ENCODE data around the gene TGM4. TPM values are rescaled to one million over a fixed set of nuclear protein-coding genes. Genes with fewer than 3 reads are reported as not detected.

TGM4 gene
- total and polyA plus RNA-seq, 9 of the 15 experiments (the other 6 are each of a cell fraction or from before 2014, with no cell fraction given): not detected

DNA sequence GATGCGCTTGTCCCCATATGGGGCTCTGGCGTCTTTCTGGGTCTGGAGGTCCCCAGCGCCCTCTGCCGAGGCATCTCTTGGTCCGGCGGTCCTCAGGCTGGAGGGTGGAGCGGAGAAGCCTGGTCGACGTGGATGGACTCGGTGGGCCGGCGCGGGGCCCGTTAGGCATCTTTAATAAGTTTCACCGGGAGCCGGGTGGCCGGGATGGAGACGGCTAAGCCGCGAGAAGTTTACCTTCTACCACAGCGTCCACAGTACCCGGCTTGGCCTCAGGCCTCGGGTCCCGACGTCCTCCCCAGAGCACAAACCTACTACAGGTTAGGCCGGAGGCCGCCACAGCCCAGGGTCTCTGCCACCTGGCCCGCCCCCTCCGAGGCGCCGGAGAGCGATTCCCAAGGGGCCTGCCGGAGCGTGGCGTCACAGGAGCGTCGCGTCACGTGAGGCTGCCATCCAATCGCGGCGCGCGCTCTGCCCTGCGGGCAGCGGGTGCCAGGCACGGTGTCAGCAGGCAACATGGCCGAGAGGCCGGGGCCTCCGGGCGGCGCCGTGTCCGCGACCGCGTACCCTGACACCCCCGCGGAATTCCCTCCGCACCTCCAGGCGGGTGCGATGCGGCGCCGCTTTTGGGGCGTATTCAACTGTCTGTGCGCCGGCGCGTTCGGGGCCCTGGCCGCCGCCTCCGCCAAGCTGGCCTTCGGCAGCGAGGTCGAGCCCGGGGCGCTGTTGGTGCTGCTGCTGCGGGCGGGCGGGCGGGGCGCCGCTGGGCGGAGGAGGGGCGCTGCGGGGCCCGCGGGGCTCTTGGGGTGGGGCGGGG, 12.8 kb upstream of the TGM4 start, which contains the start of gene TMEM42 (continued):
- TF ChIP-seq YY1 (IDR thresholded peaks at IDR 0.05; ENCODE audit: borderline replicate concordance in 1 of 3, control insufficient read depth in 1 of 3, extremely low read depth in 1 of 3, insufficient read depth in 3 of 3, insufficient read length in 1 of 3, insufficient replicate concordance in 2 of 3, low read depth in 1 of 3, low read length in 2 of 3) (peak in 1 of 3 experiments; percentile 27), TAF1 (IDR thresholded peaks at IDR 0.05; ENCODE audit: control insufficient read depth, extremely low read depth, insufficient read depth, low read length, severe bottlenecking) (no peak), POLR2G (IDR thresholded peaks at IDR 0.05; ENCODE audit: low read depth, low read length) (peak; percentile 40; the same call in 1 of the 2 replicates), RBM22 (IDR thresholded peaks at IDR 0.05; ENCODE audit: low read depth, low read length, poor library complexity, severe bottlenecking) (peak; percentile 58), PYGO2 (tag; IDR thresholded peaks at IDR 0.05) (no peak), ZNF133 (CRISPR knock-in tag; IDR thresholded peaks at IDR 0.05) (no peak), PTRF (tag; IDR thresholded peaks at IDR 0.05) (no peak), FUS (optimal IDR thresholded peaks at IDR 0.05; ENCODE audit: low read depth, low read length) (no peak), ZNF316 (IDR thresholded peaks at IDR 0.05) (no peak), GTF2F1 (IDR thresholded peaks at IDR 0.05; ENCODE audit: low read depth, low read length) (no peak)
- TF ChIP-seq, protein P1, sequence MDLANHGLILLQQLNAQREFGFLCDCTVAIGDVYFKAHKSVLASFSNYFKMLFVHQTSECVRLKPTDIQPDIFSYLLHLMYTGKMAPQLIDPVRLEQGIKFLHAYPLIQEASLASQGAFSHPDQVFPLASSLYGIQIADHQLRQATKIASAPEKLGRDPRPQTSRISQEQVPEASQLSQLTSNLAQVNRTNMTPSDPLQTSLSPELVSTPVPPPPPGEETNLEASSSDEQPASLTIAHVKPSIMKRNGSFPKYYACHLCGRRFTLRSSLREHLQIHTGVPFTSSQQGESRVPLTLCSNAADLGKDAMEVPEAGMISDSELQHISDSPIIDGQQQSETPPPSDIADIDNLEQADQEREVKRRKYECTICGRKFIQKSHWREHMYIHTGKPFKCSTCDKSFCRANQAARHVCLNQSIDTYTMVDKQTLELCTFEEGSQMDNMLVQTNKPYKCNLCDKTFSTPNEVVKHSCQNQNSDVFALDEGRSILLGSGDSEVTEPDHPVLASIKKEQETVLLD (IDR thresholded peaks at IDR 0.05): no peak
- TF ChIP-seq, protein P2, sequence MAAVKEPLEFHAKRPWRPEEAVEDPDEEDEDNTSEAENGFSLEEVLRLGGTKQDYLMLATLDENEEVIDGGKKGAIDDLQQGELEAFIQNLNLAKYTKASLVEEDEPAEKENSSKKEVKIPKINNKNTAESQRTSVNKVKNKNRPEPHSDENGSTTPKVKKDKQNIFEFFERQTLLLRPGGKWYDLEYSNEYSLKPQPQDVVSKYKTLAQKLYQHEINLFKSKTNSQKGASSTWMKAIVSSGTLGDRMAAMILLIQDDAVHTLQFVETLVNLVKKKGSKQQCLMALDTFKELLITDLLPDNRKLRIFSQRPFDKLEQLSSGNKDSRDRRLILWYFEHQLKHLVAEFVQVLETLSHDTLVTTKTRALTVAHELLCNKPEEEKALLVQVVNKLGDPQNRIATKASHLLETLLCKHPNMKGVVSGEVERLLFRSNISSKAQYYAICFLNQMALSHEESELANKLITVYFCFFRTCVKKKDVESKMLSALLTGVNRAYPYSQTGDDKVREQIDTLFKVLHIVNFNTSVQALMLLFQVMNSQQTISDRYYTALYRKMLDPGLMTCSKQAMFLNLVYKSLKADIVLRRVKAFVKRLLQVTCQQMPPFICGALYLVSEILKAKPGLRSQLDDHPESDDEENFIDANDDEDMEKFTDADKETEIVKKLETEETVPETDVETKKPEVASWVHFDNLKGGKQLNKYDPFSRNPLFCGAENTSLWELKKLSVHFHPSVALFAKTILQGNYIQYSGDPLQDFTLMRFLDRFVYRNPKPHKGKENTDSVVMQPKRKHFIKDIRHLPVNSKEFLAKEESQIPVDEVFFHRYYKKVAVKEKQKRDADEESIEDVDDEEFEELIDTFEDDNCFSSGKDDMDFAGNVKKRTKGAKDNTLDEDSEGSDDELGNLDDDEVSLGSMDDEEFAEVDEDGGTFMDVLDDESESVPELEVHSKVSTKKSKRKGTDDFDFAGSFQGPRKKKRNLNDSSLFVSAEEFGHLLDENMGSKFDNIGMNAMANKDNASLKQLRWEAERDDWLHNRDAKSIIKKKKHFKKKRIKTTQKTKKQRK (IDR thresholded peaks at IDR 0.05; ENCODE audit: borderline replicate concordance, low read depth, low read length): no peak
